IPS DF 6.9 (cell line): Measurements from ENCODE around the gene TMEM26.
"Not testable (repeated sequence)": the region's sequence is repeated elsewhere in the genome, so short reads cannot be mapped to it uniquely, and the experiment has no call there.

Experiments
- DNase-seq: peaks from one replicate; pipeline ENCODE4 v3.0.0-alpha.2; 2013; ENCODE audit warnings: low read depth, low spot score
- H3K27ac ChIP-seq: one replicate; pipeline ENCODE4 v1.5.1; 2013; ENCODE audit warnings: low read length, control low read depth
- H3K27me3 ChIP-seq: 2 replicates; pipeline ENCODE4 v1.6.1; 2013; ENCODE audit warnings: mild to moderate bottlenecking, low read length; ENCODE audit not compliant: control insufficient read depth, insufficient read depth
- H3K36me3 ChIP-seq: 2 replicates; pipeline ENCODE4 v1.6.1; 2013; ENCODE audit warnings: low read length; ENCODE audit not compliant: control insufficient read depth, insufficient read depth
- H3K4me1 ChIP-seq: 2 replicates; pipeline ENCODE4 v1.6.1; 2013; ENCODE audit warnings: low read length; ENCODE audit not compliant: control insufficient read depth, insufficient read depth
- H3K4me3 ChIP-seq: 2 replicates; pipeline ENCODE4 v1.5.1; 2013; ENCODE audit warnings: mild to moderate bottlenecking, low read length
- H3K9me3 ChIP-seq: 2 replicates; pipeline ENCODE4 v1.6.1; 2013; ENCODE audit warnings: low read length, inconsistent platforms; ENCODE audit not compliant: control insufficient read depth, insufficient read depth
- WGBS: extraction: QIAGEN DNeasy Blood & Tissue Kit; methylation state at CpG from one replicate; pipeline ENCODE4 v1.1.7; 2013; ENCODE audit warnings: mixed read lengths, missing lambda C conversion rate; ENCODE audit not compliant: insufficient read length, insufficient coverage; 5-methylcytosine and 5-hydroxymethylcytosine counted together

Gene TMEM26

DNA sequence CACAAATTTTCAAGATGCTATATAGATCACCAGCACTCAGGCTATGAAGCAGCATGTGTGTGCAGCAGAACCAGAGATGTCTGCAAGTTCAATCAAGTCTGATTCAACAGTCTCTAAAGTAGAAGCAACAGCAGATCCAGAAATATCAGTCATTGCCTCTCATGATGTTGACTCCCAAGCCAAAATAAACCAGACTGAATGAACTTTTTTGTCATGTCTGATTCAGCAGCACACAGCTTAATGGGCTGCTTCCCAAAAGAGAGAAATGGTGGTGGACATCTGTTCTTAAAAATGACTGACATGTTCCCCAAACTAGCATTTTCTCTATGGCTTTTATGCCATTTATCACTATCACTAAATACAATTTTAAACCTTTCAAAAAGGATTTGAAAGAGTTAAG is 53.8 kb downstream of the TMEM26 start:
- H3K9me3 ChIP-seq = no peaks in the 10 kb centered on the region
- H3K27ac ChIP-seq = no peak overlapping the region
- H3K4me1 ChIP-seq = no peaks in the 10 kb centered on the region; the same call in 1 of the 2 replicates
- no peaks in the 10 kb centered on the region for H3K27me3 ChIP-seq
- no peak for DNase-seq
- H3K4me3 ChIP-seq = no peak overlapping the region
- H3K36me3 ChIP-seq = no peaks in the 10 kb centered on the region

GRCh38 chr10:61398366-61399129 is 54.6 kb downstream of the TMEM26 start:
- no CpG with 5 or more reads among the region's 2 CpGs for WGBS
- DNase-seq = no peak

DNA sequence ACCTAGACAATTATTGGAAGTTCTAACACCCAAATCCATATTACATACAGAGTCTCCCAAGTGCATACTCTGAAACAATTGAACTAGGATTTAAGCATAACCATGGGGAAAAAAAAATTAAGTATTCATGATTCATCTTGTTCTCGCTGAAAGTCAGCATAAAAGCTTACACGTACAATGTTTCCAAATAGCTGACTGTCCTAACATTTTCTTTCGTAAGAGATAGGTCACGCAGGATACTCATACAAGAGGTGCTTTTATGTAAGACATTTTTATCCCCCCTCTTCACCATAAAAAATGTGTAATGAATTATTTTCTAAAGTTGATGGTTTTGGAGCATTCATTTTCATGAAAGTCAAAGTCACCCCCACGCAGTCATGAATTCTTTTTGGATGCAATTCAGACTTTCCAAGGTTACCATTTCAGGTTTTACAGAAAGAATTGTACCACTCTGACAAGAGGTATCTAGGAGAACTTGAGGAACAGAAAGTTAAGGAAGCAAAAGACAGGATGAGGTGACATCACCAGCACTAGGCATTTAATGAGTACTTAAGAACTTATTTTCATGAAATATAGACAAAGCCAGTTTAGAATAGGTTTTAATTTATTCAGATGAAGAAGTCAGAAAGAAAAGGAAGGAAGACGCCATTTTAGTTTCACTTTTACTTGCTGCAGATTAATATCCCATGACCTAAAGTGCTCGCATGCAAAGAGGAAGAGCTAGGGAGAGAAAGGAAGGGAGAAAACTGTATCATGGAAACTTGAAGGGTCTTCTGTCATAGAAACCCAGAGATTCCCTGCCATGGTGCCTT is 55.8 kb downstream of the TMEM26 start:
- WGBS = no CpG with 5 or more reads among the region's 7 CpGs
- no peaks in the 10 kb centered on the region for H3K9me3 ChIP-seq
- DNase-seq = no peak
- no peaks in the 10 kb centered on the region; the same call in 1 of the 2 replicates for H3K4me1 ChIP-seq
- no peaks in the 10 kb centered on the region for H3K36me3 ChIP-seq
- H3K27me3 ChIP-seq = no peaks in the 10 kb centered on the region
- no peak overlapping the region for H3K4me3 ChIP-seq
- no peak overlapping the region for H3K27ac ChIP-seq

More at GRCh38 chr10:61398366-61399129, 54.6 kb downstream of the TMEM26 start:
- Histone ChIP-seq H3K9me3 (no peaks in the 10 kb centered on the region), H3K4me1 (no peaks in the 10 kb centered on the region; the same call in 1 of the 2 replicates), H3K27ac (no peak overlapping the region), H3K4me3 (no peak overlapping the region), H3K27me3 (no peaks in the 10 kb centered on the region), H3K36me3 (no peaks in the 10 kb centered on the region)

DNA sequence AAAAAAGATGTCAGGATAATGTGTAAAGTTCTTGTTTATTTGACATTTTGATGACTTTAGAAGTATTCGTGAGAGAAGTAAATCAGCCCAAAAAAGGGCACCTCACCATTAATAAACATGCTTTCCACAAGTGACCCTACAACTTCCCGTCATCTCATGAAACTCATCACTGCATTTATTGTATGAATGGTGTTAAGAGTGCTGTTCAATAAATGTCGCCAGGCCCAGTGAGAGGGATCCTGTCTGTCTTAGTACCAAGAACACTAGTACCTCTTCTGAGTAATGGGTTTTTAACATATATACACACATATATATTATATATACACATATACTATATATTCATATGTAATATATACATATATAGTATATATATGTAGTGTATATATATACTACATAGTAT is 61.9 kb downstream of the TMEM26 start:
- Histone ChIP-seq H3K36me3 (no peaks in the 10 kb centered on the region), H3K4me3 (no peak overlapping the region), H3K27ac (no peak overlapping the region), H3K27me3 (no peaks in the 10 kb centered on the region), H3K4me1 (no peaks in the 10 kb centered on the region; the same call in 1 of the 2 replicates), H3K9me3 (no peaks in the 10 kb centered on the region)
- WGBS = no CpG with 5 or more reads among the region's 3 CpGs
- no peak for DNase-seq

- Histone ChIP-seq H3K27me3 (no peaks in the 10 kb centered on the region), H3K4me1 (no peaks in the 10 kb centered on the region; the same call in 1 of the 2 replicates), H3K36me3 (no peaks in the 10 kb centered on the region), H3K27ac (no peak overlapping the region), H3K9me3 (no peaks in the 10 kb centered on the region), H3K4me3 (no peak overlapping the region)
- DNase-seq = no peak
- WGBS = no CpG with 5 or more reads among the region's 4 CpGs
These were observed 62.3 kb downstream of the TMEM26 start for GRCh38 chr10:61390851-61391250.

GRCh38 chr10:61389887-61390286 is 63.3 kb downstream of the TMEM26 start:
- H3K4me3 ChIP-seq = no peak overlapping the region
- H3K27me3 ChIP-seq = no peaks in the 10 kb centered on the region
- no peaks in the 10 kb centered on the region for H3K4me1 ChIP-seq
- no peak overlapping the region for H3K27ac ChIP-seq
- WGBS = no CpG with 5 or more reads among the region's 3 CpGs
- H3K36me3 ChIP-seq = no peaks in the 10 kb centered on the region
- no peaks in the 10 kb centered on the region for H3K9me3 ChIP-seq
- DNase-seq = no peak

DNA sequence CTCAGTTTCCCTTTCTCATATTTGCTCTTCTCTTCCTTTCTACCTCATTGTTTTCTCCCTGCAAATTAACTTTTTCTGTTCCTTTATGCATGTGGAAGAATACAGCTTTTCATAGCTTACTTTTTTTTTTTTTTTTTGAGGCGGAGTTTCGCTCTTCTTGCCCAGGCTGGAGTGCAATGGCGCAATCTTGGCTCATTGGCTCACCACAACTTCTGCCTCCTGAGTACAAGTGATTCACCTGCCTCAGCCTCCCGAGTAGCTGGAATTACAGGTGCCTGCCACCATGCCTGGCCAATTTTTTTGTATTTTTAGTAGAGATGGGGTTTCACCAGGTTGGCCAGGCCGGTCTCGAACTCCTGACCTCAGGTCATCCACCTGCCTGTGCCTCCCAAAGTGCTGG is 64.2 kb downstream of the TMEM26 start:
- not testable (repeated sequence) for H3K9me3 ChIP-seq, H3K4me1 ChIP-seq
- no CpG with 5 or more reads among the region's 6 CpGs for WGBS

DNA sequence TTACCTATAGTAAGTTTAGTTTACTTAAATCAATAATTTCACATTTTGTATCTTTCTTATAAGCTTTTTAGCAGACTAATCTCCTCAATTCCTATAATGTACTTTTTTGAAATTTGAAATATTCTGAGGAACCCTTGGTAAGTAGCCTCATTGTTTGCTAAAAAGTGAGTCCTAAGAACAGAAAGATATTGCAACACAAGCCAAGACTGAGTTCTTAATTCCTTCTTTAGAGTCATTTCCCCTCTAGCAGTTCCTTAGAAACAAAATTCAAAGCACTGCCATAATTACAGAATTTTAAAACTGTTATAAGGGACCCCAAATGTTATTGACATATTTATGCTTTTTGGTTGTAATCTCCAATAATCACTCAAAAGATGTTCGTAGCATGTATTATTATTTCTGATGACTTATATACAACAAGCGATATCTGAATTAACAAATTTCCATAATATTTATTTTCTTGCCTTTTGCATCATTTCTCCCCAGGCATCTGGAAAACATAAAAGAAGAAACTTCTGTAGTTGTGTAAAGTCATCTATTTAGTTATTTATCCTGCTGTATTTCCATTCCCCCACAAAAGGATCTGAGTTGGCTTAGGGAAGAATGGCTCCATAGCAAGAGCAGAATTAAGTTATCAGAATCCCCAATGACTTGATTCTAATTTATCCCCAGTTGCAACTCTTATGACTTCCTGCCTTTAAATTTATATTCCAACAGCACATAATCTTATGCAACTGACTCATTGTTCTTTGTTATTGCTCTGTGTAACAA is 67.8 kb downstream of the TMEM26 start:
- H3K27ac ChIP-seq = no peak overlapping the region
- H3K4me3 ChIP-seq = no peak overlapping the region
- H3K27me3 ChIP-seq = no peaks in the 10 kb centered on the region
- no peaks in the 10 kb centered on the region for H3K9me3 ChIP-seq
- WGBS = no CpG with 5 or more reads among the region's 2 CpGs
- DNase-seq = no peak
- H3K4me1 ChIP-seq = no peaks in the 10 kb centered on the region
- no peaks in the 10 kb centered on the region for H3K36me3 ChIP-seq

More for the DNA sequence above, 64.2 kb downstream of the TMEM26 start:
- not testable (repeated sequence) for DNase-seq, H3K4me3 ChIP-seq, H3K27ac ChIP-seq, H3K36me3 ChIP-seq, H3K27me3 ChIP-seq

- not testable (repeated sequence) for H3K27ac ChIP-seq, H3K36me3 ChIP-seq, H3K27me3 ChIP-seq, DNase-seq, H3K4me3 ChIP-seq, H3K9me3 ChIP-seq, H3K4me1 ChIP-seq
- no CpG with 5 or more reads among the region's 3 CpGs for WGBS
These were observed 72.0 kb downstream of the TMEM26 start for GRCh38 chr10:61381153-61381552.

- Histone ChIP-seq H3K4me1 (no peaks in the 10 kb centered on the region), H3K36me3 (no peaks in the 10 kb centered on the region), H3K4me3 (no peak overlapping the region), H3K27me3 (no peaks in the 10 kb centered on the region), H3K9me3 (no peaks in the 10 kb centered on the region), H3K27ac (no peak overlapping the region)
- DNase-seq = no peak
- no CpG with 5 or more reads among the region's 7 CpGs for WGBS
These were observed 74.3 kb downstream of the TMEM26 start for GRCh38 chr10:61378865-61379264.
